ENCODE measurements around the gene FAM83C. TPM values are rescaled to one million over a fixed set of nuclear protein-coding genes. Genes with fewer than 3 reads are reported as not detected.
"Not testable (repeated sequence)": the region's sequence is repeated elsewhere in the genome, so short reads cannot be mapped to it uniquely, and the experiment has no call there.

FAM83C gene
- total RNA-seq, 1 experiment from 2014 or later = not detected

DNA sequence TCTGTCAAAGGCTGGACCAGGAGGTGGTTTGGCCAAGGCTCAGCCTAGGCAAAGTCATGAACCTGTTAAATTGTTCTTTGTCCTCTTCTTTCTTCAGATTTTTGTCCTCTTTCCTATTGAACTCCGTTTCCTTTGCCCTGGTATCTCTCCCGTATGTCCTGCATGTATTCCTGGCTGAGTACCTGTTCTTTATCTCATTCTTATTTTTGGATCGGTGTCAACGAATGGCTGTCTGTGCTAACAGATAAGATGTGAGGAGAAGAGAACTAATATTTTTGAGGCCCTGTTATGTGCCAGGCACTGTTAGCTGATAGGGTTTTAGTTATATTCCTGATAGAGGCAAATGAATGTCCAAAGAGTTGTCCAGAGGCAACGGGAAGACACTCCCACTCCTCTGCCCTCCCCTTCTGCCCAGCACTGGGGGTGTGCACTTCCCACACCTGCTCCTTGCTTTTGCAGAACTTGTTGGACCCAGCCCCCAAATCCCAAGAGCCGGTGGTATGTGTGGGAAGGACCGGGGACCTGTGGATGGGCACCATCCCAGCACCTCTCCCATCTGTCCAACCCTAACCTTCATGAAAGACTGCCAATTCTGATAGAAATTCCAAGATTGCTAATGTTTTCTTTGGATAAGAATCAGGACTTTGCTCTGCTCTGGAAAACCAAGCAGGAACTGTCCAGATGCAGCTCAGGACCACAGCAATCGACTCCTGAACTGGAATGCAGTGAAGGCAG is 34.9 kb downstream of the FAM83C start:
- Histone ChIP-seq H3K9me3 (replicated peaks) (no peaks in the 10 kb centered on the region), H3K27me3 (no peaks in the 10 kb centered on the region), H3K4me1 (peaks cover 5% of the 10 kb centered on the region; the same call in 1 of the 2 replicates), H3K36me3 (no peaks in the 10 kb centered on the region), H3K4me3 (no peak overlapping the region), H3K27ac (no peak overlapping the region)
- DNase-seq = no peak

DNA sequence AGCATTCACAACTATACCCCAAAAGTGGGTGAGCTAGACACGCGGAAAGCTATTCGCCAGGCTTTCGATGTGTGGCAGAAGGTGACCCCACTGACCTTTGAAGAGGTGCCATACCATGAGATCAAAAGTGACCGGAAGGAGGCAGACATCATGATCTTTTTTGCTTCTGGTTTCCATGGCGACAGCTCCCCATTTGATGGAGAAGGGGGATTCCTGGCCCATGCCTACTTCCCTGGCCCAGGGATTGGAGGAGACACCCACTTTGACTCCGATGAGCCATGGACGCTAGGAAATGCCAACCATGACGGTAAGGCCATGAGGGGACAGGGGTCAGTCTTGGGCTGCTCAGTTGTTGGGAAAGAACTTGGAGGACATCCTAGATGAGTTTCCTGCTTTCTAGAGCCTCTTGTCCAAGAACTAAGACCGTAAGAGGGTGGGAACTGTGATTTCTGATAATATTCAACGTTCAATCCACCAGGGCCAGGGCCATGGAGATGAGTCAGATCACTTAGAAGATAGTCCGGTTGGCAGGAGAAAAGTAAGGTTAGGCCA is 37.7 kb downstream of the FAM83C start:
- Histone ChIP-seq H3K4me3 (no peak overlapping the region), H3K9me3 (replicated peaks) (no peaks in the 10 kb centered on the region), H3K36me3 (no peaks in the 10 kb centered on the region), H3K27me3 (no peaks in the 10 kb centered on the region; the same call in 1 of the 2 replicates), H3K27ac (no peak overlapping the region), H3K4me1 (peaks cover 5% of the 10 kb centered on the region; the same call in 1 of the 2 replicates)
- no peak for DNase-seq

DNA sequence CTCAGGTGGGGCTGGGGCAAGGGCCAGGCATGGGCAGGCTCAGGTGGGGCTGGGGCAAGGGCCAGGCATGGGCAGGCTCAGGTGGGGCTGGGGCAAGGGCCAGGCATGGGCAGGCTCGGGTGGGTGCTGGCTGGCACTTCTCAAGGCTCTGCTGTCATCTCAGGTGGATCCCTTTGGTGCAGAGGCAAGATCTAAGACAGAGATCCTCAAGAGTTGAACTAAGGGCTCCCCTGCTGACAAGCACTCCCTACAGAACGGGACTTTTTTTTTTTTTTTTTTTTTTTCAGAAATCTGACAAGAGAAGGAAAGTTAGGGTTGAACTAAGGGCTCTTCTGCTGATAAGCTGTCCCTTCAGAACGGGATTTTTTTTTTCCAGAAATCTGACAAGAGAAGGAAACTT is 39.2 kb downstream of the FAM83C start:
- Histone ChIP-seq H3K4me3 (no peak overlapping the region), H3K9me3 (replicated peaks) (no peaks in the 10 kb centered on the region), H3K4me1 (peaks cover 1% of the 10 kb centered on the region; the same call in 1 of the 2 replicates), H3K27ac (no peak overlapping the region), H3K36me3 (no peaks in the 10 kb centered on the region), H3K27me3 (no peaks in the 10 kb centered on the region; the same call in 1 of the 2 replicates)
- no peak for DNase-seq

DNA sequence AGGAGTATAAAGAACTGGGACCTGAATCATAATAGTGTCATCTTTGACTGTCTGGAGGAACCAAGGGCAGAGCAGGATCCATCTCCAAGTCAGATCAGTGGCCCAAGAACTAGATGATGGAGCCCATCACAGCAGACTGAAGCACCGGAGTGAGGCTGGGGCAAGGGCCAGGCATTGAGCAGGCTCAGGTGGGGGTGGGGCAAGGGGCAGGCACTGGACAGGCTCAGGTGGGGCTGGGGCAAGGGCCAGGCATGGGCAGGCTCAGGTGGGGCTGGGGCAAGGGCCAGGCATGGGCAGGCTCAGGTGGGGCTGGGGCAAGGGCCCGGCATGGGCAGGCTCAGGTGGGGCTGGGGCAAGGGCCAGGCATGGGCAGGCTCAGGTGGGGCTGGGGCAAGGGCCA is 39.6 kb downstream of the FAM83C start:
- H3K36me3 ChIP-seq; H3K4me3 ChIP-seq; H3K27ac ChIP-seq; DNase-seq; H3K27me3 ChIP-seq; H3K9me3 ChIP-seq (replicated peaks); H3K4me1 ChIP-seq: not testable (repeated sequence)

DNA sequence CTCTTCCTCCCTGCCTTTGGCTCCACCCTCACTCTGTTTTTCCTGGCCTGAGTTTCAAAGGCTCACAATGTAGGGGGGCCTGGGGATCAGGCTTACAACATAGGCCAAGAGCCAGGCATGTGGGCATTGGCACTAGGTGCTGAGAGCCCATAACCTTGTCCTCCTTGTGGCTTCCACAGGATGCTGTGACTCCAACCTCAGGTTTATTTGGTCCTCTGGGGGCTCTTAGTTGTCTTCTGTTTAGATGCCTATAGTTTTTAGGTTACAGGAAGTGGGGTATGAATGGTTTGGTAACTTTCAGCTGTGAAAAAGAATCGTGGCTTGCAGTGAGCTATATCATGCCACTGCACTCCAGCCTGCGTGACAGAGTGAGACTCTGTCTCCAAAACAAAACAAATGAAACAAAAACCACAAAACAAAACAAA is 40.2 kb downstream of the FAM83C start:
- no peak for DNase-seq

DNA sequence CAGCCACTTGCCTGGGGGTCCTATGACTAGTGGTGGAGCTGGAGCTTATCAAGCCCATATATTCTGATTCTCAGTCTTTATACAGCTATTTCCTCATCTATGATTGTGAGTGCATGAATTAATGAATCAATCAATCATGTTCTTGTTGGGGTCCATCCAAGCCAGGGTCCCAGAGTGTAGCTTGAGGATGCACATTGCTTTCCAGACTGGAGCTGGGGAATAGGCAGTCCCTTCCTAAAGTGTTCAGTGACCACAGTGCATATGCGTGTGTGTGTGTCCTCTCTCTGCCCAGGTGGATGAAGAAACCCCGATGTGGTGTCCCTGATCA is 40.6 kb downstream of the FAM83C start:
- H3K9me3 ChIP-seq (replicated peaks) = no peaks in the 10 kb centered on the region

More for the DNA sequence above, 40.2 kb downstream of the FAM83C start:
- Histone ChIP-seq H3K9me3 (replicated peaks) (no peaks in the 10 kb centered on the region), H3K4me1 (no peaks in the 10 kb centered on the region), H3K27me3 (no peaks in the 10 kb centered on the region; the same call in 1 of the 2 replicates), H3K27ac (no peak overlapping the region), H3K36me3 (no peaks in the 10 kb centered on the region), H3K4me3 (no peak overlapping the region)

DNA sequence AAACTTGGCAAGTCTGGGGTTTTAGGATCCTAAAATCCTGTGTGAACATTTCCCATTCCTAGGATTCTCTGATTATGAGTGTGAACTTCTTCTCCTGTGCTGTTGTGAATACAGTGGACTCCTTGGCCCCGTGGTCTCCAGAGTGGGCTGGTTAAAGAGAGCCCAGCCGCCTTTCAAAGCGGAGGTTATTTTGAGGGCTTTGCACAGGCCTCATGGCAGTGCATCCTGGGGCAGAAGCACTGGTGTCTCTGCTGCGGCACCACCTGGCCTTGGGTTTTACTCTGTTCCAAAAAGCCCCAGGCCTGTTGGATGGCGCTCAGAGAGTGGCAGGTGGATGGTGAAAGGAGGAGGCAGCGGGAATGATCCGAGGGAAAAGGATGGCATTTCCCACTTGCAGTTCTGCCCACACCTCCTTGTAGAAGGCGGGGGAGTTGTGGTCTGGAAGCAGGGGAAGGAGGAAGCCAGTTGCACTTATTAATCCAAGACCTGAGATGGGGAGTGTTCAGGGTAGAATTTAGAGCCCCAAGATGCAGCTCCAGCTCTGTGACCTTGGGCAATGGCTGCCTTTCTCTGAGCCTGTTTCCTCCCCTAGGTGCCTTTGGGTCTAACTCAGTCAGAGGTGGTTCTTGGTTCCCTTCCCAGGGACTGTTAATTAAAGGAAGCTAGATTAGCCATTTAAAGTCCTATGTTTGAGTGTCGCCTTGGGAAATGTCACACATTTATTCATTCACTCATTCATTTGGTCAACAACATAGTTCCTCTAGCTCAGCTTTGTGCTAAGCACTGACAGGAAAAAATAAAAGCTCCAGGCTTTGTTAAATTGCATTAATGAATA is 43.4 kb downstream of the FAM83C start:
- Histone ChIP-seq H3K27me3 (no peaks in the 10 kb centered on the region; the same call in 1 of the 2 replicates), H3K4me3 (no peak overlapping the region), H3K4me1 (no peaks in the 10 kb centered on the region), H3K9me3 (replicated peaks) (no peaks in the 10 kb centered on the region), H3K27ac (no peak overlapping the region), H3K36me3 (no peaks in the 10 kb centered on the region)
- DNase-seq = peak in 1 of 2 experiments; percentile 40

More for the DNA sequence above, 40.6 kb downstream of the FAM83C start:
- Histone ChIP-seq H3K4me1 (no peaks in the 10 kb centered on the region), H3K4me3 (no peak overlapping the region), H3K36me3 (no peaks in the 10 kb centered on the region), H3K27ac (no peak overlapping the region), H3K27me3 (no peaks in the 10 kb centered on the region; the same call in 1 of the 2 replicates)
- DNase-seq = no peak

DNA sequence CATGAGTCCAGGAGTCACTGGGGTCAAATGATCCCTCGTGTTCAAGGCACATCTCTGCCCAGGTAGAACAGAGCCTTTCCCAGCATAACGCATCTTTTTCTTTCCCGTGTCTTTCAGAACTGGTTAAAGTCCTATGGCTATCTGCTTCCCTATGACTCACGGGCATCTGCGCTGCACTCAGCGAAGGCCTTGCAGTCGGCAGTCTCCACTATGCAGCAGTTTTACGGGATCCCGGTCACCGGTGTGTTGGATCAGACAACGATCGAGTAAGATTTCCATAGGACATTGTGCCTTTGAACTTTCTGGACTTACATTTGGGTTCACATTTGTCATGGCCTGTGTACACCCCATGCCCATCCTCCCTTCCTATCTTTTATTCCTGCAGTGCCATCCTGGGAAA is 45.5 kb downstream of the FAM83C start:
- no peak overlapping the region for H3K27ac ChIP-seq
- no peaks in the 10 kb centered on the region for H3K36me3 ChIP-seq
- no peaks in the 10 kb centered on the region for H3K4me1 ChIP-seq
- H3K27me3 ChIP-seq = no peaks in the 10 kb centered on the region; the same call in 1 of the 2 replicates
- no peak overlapping the region for H3K4me3 ChIP-seq
- no peak for DNase-seq
- no peaks in the 10 kb centered on the region for H3K9me3 ChIP-seq (replicated peaks)

DNA sequence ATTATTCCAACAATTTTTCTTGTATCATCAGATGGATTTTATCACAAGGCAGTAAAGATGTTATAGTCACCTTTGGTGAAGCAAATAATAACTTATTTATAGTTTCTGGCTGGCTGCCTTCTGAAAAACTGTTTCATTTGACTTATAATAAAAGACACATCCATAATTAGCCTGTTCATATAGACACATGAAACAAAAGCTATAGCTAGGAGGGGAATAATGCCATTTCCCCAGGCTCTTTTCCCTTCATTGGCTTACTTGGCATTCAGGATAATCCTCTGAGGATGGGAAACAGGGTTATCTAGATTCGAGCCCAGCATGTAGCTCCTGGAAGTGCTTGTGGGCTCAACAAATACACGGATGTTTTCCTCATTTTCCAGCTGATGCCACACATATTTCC is 48.2 kb downstream of the FAM83C start:
- H3K27me3 ChIP-seq = peaks cover 4% of the 10 kb centered on the region; the same call in 1 of the 2 replicates
- H3K9me3 ChIP-seq (replicated peaks) = no peaks in the 10 kb centered on the region
- no peak for DNase-seq
- no peak overlapping the region for H3K27ac ChIP-seq
- no peaks in the 10 kb centered on the region for H3K36me3 ChIP-seq
- H3K4me1 ChIP-seq = no peaks in the 10 kb centered on the region
- no peak overlapping the region for H3K4me3 ChIP-seq

DNA sequence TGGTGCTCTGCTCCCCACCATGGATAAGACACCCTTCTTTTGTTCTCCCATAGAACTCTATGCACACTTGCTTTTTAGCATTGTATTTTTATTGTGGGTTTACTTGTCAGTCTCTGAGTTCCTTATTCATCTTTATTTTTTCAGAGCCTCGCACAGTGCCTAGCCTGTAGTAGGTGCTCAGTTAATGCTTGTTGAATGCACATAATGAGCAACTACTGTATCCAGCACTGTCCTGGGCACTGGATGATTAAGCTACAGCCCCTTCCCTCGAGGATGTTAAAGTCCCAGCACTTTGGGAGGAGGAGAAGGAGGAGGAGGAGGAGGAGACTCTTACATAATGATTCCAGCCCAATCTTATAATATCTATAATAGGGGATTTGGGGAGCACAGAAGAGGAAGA is 48.9 kb downstream of the FAM83C start:
- H3K9me3 ChIP-seq (replicated peaks) = no peaks in the 10 kb centered on the region
- peaks cover 4% of the 10 kb centered on the region; the same call in 1 of the 2 replicates for H3K27me3 ChIP-seq
- DNase-seq = no peak
- H3K27ac ChIP-seq = no peak overlapping the region
- H3K36me3 ChIP-seq = no peaks in the 10 kb centered on the region
- H3K4me1 ChIP-seq = no peaks in the 10 kb centered on the region
- H3K4me3 ChIP-seq = no peak overlapping the region

DNA sequence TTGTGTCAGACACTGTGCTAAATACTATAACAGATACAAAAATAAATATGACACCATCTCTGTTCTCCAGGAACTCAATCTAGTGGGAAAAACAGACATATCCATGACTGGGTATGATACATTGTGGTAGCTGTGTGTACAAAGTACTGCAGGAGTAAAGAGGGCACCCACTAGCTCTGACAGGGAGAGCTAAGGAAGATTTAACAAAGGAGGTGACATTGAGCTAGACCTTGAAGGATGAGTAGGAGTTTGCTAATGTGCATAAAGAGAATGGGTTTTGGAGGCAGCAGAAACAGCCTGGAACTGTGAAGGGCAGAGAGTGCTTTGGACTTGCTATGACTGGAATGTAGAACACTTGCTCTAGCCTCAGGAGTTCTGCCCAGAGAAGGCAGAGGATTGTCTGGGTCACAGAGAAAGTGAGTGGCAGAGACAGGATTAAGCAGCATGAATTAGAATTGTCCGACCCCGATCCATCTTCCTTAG is 51.4 kb downstream of the FAM83C start:
- Histone ChIP-seq H3K4me1 (no peaks in the 10 kb centered on the region), H3K9me3 (replicated peaks) (0 out of 2 replicates have a peak, but pooled peaks cover 5% of the 10 kb centered on the region), H3K27ac (no peak overlapping the region), H3K27me3 (peaks cover 4% of the 10 kb centered on the region), H3K36me3 (no peaks in the 10 kb centered on the region), H3K4me3 (no peak overlapping the region)
- no peak for DNase-seq

DNA sequence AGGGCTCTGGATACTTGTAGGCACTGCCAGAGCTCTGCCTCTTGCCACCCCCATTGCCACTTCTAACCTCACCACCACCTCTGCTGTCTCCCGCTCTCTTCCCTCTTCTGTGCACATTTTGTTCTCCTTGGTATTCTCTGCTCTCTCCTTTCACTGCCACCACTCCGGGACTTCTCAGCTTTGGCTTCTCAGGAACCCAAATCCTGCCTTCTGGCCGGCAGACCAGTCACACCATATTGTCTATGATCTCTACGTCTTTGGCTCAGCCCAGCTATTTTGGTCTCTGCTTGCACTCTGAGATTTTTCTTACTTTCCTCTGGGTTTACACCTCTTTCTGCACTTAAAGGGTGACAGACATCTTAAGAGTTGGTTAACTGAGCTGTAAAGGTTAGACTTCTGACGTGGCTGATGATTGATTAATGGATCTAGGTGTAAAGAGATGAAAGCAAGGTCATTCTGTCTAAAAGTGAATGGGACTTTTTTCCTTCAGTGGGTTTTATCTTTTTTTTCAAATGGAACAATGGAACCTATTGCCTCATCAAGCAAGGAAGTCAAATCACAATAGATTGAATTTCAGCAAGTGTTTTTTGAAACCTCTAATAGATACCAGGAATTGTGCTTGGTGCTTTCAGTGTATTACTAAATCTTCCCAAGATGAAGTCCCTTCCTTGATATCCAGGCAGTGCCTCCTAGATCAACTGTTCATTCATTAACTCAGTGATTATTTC is 52.0 kb downstream of the FAM83C start:
- H3K27me3 ChIP-seq = peaks cover 4% of the 10 kb centered on the region
- no peaks in the 10 kb centered on the region for H3K36me3 ChIP-seq
- no peak overlapping the region for H3K27ac ChIP-seq
- H3K4me1 ChIP-seq = no peaks in the 10 kb centered on the region
- no peak for DNase-seq
- 0 out of 2 replicates have a peak, but pooled peaks cover 5% of the 10 kb centered on the region for H3K9me3 ChIP-seq (replicated peaks)
- no peak overlapping the region for H3K4me3 ChIP-seq

DNA sequence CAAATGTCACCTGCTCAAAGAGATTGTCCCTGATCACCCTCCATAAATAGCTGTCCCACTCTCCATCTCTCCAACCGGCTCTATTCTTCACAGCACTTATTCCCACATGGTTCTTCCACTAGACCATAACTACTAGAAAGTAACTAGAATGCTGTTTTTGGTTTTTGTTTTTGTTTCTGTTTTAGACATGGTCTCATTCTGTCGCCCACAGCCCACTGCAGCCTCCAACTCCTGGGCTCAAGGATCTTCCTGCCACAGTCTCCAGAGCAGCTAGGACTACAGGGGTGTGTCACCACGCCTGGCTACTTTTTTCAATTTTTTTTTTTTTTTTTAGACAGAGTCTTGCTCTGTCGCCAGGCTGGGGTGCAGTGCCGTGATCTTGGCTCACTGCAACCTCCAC is 53.5 kb downstream of the FAM83C start:
- H3K9me3 ChIP-seq (replicated peaks) = 0 out of 2 replicates have a peak, but pooled peaks cover 5% of the 10 kb centered on the region
- no peaks in the 10 kb centered on the region for H3K4me1 ChIP-seq
- no peak for DNase-seq
- no peak overlapping the region for H3K4me3 ChIP-seq
- no peaks in the 10 kb centered on the region for H3K36me3 ChIP-seq
- H3K27me3 ChIP-seq = peaks cover 4% of the 10 kb centered on the region
- no peak overlapping the region for H3K27ac ChIP-seq

DNA sequence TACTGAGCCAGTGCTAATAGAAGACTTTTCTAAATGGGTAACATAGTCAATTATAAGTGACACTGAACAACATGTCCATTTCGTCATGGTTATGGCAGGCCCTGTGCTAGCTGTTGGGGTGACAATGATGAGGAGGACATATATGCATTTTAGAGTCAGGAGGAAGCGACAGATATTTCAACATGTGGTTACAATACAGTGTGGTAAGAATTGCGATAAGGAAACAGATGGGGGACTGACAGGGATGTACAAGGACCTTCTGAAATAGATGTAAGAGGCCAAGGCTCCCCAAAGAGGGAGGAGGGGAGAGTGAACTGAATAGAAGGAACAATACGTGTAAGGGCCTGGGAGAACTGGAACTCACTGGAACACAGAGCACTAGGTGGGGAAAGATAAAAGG is 54.1 kb downstream of the FAM83C start:
- Histone ChIP-seq H3K27ac (no peak overlapping the region), H3K9me3 (replicated peaks) (0 out of 2 replicates have a peak, but pooled peaks cover 5% of the 10 kb centered on the region)
- DNase-seq = no peak

More for the DNA sequence above, 54.1 kb downstream of the FAM83C start:
- no peak overlapping the region for H3K4me3 ChIP-seq
- H3K27me3 ChIP-seq = peaks cover 4% of the 10 kb centered on the region
- no peaks in the 10 kb centered on the region for H3K36me3 ChIP-seq
- no peaks in the 10 kb centered on the region for H3K4me1 ChIP-seq

All from SJCRH30 (cell line).